K562 (cell line): ENCODE results near the gene RPL21. TPM values are rescaled to one million over a fixed set of nuclear protein-coding genes. Genes with fewer than 3 reads are reported as not detected.

Experiments
- ATAC-seq: fragments of 200-7000 bp; cut with Tn5 transposase; 3 replicates; pipeline ENCODE4 v1.9.1; 2020; ENCODE audit warnings: moderate library complexity
- BruUV-seq: library from RNA; stranded (reverse); fragments of 400-500 nt; replicated peaks from 2 replicates; lab custom pipeline; 2021; lab: Mats Ljungman, UMichigan
- CTCF ChIA-PET: fragments of 300-600 bp; formaldehyde crosslinking; extraction: SDS; loops from one replicate; lab custom pipeline; 2021; ENCODE audit warnings: low intra/inter-chr PET ratio; lab: Yijun Ruan, JAX
- POLR2A ChIA-PET: fragments of 300-600, 350-650 bp; sonication (Branson Sonifier 250); formaldehyde crosslinking; extraction: SDS; loops from one replicate; lab custom pipeline; 2021; ENCODE audit warnings: antibody characterized with exemption, inconsistent platforms; lab: Yijun Ruan, JAX
- DNase-seq, 4 experiments: peaks; one replicate each; pipeline versions ENCODE4 v3.0.0 to v3.0.0-alpha.2; 2011 to 2018; ENCODE audit warnings: low spot score in 3 of 4, mixed read lengths in 3 of 4; ENCODE audit errors: extremely low read depth in 1 of 4
- FAIRE-seq: peaks from 2 replicates; lab custom pipeline; 2011; peaks lifted over from hg19 to GRCh38; lab: Jason Lieb, UNC
- H2AFZ ChIP-seq: 2 replicates; pipeline ENCODE4 v1.6.0; 2011; ENCODE audit warnings: low read depth, low read length, control low read depth, inconsistent platforms
- H3K27ac ChIP-seq: fragments of 200-600 bp; 3 replicates; pipeline ENCODE4 v1.8.0; 2011; ENCODE audit warnings: low read depth, mild to moderate bottlenecking, control low read depth, inconsistent platforms, low read length, moderate library complexity, mixed read lengths; ENCODE audit errors: extremely low read depth
- H3K27me3 ChIP-seq, 2 experiments: fragments of 300-600 bp in 1 of 2; 2 replicates in 1 of 2; 3 replicates in 1 of 2; pipeline versions ENCODE4 v1.6.0 to v1.8.0; 2011; ENCODE audit warnings: inconsistent platforms in 2 of 2, low read length in 2 of 2, mild to moderate bottlenecking in 1 of 2, mixed read lengths in 1 of 2, moderate library complexity in 1 of 2; ENCODE audit not compliant: control insufficient read depth in 2 of 2, insufficient read depth in 2 of 2
- H3K36me3 ChIP-seq: fragments of 300-600 bp; 3 replicates; pipeline ENCODE4 v1.8.0; 2011; ENCODE audit warnings: mild to moderate bottlenecking, low read length, inconsistent platforms; ENCODE audit not compliant: control insufficient read depth, insufficient read depth
- H3K4me1 ChIP-seq, 2 experiments: fragments of 200-600 bp in 1 of 2; replicated peaks in 1 of 2; 2 replicates in 1 of 2; 3 replicates in 1 of 2; pipeline versions ENCODE4 v1.5.1 to v1.8.0; 2011; ENCODE audit warnings: inconsistent platforms in 2 of 2, low read length in 2 of 2, mild to moderate bottlenecking in 1 of 2, mixed read lengths in 1 of 2, moderate library complexity in 1 of 2; ENCODE audit not compliant: control insufficient read depth in 2 of 2, insufficient read depth in 2 of 2
- H3K4me2 ChIP-seq: 2 replicates; pipeline ENCODE4 v1.6.1; 2011; ENCODE audit warnings: low read length, control low read depth, inconsistent platforms, mixed read lengths; ENCODE audit not compliant: insufficient read depth
- H3K4me3 ChIP-seq: fragments of 200-600 bp; sonication (generic), shearing (Covaris generic); 2 replicates; pipeline ENCODE4 v1.5.1; 2016; ENCODE audit warnings: control low read depth, inconsistent platforms
- H3K79me2 ChIP-seq: fragments of 200-600 bp; 3 replicates; pipeline ENCODE4 v1.8.0; 2011; ENCODE audit warnings: low read length, inconsistent platforms; ENCODE audit not compliant: control insufficient read depth, insufficient read depth
- H3K9ac ChIP-seq, 2 experiments: 2 replicates each; pipeline versions ENCODE4 v1.6.0 to v1.6.1; 2011; ENCODE audit warnings: low read depth in 2 of 2, low read length in 2 of 2, control low read depth in 1 of 2, inconsistent platforms in 1 of 2, mild to moderate bottlenecking in 1 of 2, mixed read lengths in 1 of 2; ENCODE audit not compliant: insufficient read depth in 1 of 2
- H3K9me1 ChIP-seq: one replicate; pipeline ENCODE4 v1.6.0; 2011; ENCODE audit warnings: inconsistent platforms, mild to moderate bottlenecking, low read length, moderate library complexity; ENCODE audit not compliant: control insufficient read depth, insufficient read depth
- H3K9me3 ChIP-seq: replicated peaks from 2 replicates; pipeline ENCODE4 v1.5.1; 2011; ENCODE audit warnings: low read depth, low read length, inconsistent platforms; ENCODE audit not compliant: control insufficient read depth, insufficient read depth
- H4K20me1 ChIP-seq: replicated peaks from 2 replicates; pipeline ENCODE4 v1.6.1; 2011; ENCODE audit warnings: low read length, inconsistent platforms, mixed read lengths; ENCODE audit not compliant: control insufficient read depth, insufficient read depth
- BACH1 ChIP-seq: fragments of 200-800 bp; sonication (Bioruptor generic); IDR thresholded peaks from 2 replicates; pipeline ENCODE4 v1.6.1; 2016; ENCODE audit warnings: missing genetic modification characterization, missing compliant biosample characterization
- JUND ChIP-seq, 2 experiments: IDR thresholded peaks; 2 replicates in 1 of 2; 3 replicates in 1 of 2; pipeline ENCODE4 v1.6.1; 2011; ENCODE audit warnings: borderline replicate concordance in 2 of 2, low read depth in 2 of 2, low read length in 2 of 2, improper control_type of control experiment in 1 of 2, missing biosample characterization in 1 of 2, missing genetic modification characterization in 1 of 2, missing genetic modification reagents in 1 of 2
- KAT8 ChIP-seq: fragments of 450-650 bp; IDR thresholded peaks from 2 replicates; pipeline ENCODE4 v1.6.1; 2016; ENCODE audit warnings: low read depth, mild to moderate bottlenecking
- MCM2 ChIP-seq: fragments of 450-650 bp; IDR thresholded peaks from 2 replicates; pipeline ENCODE4 v1.6.1; 2017; ENCODE audit warnings: low read depth, mild to moderate bottlenecking
- RAD21 ChIP-seq, 2 experiments: fragments of 250-450 bp in 1 of 2; fragments of 450-650 bp in 1 of 2; sonication (Bioruptor Pico) in 1 of 2; formaldehyde crosslinking in 1 of 2; IDR thresholded peaks in 1 of 2; conservative IDR thresholded peaks in 1 of 2; 2 replicates each; pipeline versions ENCODE4 v1.4.0 to v1.8.0; 2020 to 2022; ENCODE audit warnings: mild to moderate bottlenecking in 2 of 2, moderate library complexity in 1 of 2
- TBL1XR1 ChIP-seq, 2 experiments: IDR thresholded peaks; 2 replicates each; pipeline ENCODE4 v1.6.1; 2012; ENCODE audit warnings: improper control_type of control experiment in 2 of 2, low read length in 2 of 2, mild to moderate bottlenecking in 1 of 2
- ZNF445 ChIP-seq: fragments of 250-450 bp; sonication (Bioruptor Pico); IDR thresholded peaks from 2 replicates; pipeline ENCODE4 v1.4.0; 2020; ENCODE audit warnings: low read depth, mild to moderate bottlenecking, moderate library complexity
- WGBS: fragments of 100-300 bp; shearing (Covaris generic); methylation state at CpG from one replicate; pipeline ENCODE4 v1.1.6; 2016; ENCODE audit warnings: low coverage, mixed read lengths; ENCODE audit not compliant: insufficient coverage; ENCODE audit errors: missing lambda C conversion rate; 5-methylcytosine and 5-hydroxymethylcytosine counted together
- in situ Hi-C: fragments of 300-500 bp; cut with MboI; formaldehyde crosslinking; loops from 4 replicates; pipeline ENCODE4 v1.15.0; 2018; ENCODE audit warnings: inconsistent platforms, mixed read lengths
- intact Hi-C: fragments of 100-400 bp; cut with micrococcal nuclease; formaldehyde crosslinking; loops from 2 replicates; pipeline ENCODE4 v1.14.2; 2022
- polyA plus RNA-seq, 8 experiments: library from polyadenylated mRNA; depleted of rRNA in 4 of 8; stranded (reverse) in 5 of 8; unstranded in 3 of 8; fragments of >200 nt; fragmentation: Nextera tagmentation in 2 of 8; fragmentation: Illumina TruSeq in 1 of 8; extraction: Ambion mirVana in 2 of 8; extraction: Trizol in 1 of 8; gene quantifications; 2 replicates each; pipeline versions ENCODE4 v1.2.1 to v1.2.3, GENCODE V29; 2011 to 2014; ENCODE audit warnings: inconsistent platforms in 1 of 8, missing spikeins in 1 of 8
- total RNA-seq, 7 experiments: library from RNA; depleted of rRNA in 6 of 7; stranded (reverse); fragments of >200 nt in 6 of 7; fragmentation: Illumina TruSeq in 2 of 7; extraction: Trizol in 2 of 7; gene quantifications; 2 replicates each; pipeline versions ENCODE4 v1.2.1 to v1.2.3, GENCODE V29; 2011 to 2021; ENCODE audit warnings: low replicate concordance in 1 of 7
- TF ChIP-seq, protein P1 (sequence below), 3 experiments: IDR thresholded peaks in 2 of 3; conservative IDR thresholded peaks in 1 of 3; 2 replicates each; pipeline ENCODE4 v1.5.1; 2011 to 2012; ENCODE audit warnings: low read length in 3 of 3, mild to moderate bottlenecking in 3 of 3, control low read depth in 2 of 3, improper control_type of control experiment in 1 of 3, inconsistent platforms in 1 of 3, low read depth in 1 of 3, mixed read lengths in 1 of 3, moderate library complexity in 1 of 3; ENCODE audit not compliant: insufficient read depth in 2 of 3
- TF ChIP-seq, protein P2 (sequence below), 2 experiments: fragments of 450-650 bp; formaldehyde crosslinking in 1 of 2; IDR thresholded peaks; 2 replicates each; pipeline versions ENCODE4 v1.4.0 to v1.6.1; 2014 to 2020; ENCODE audit warnings: mild to moderate bottlenecking in 2 of 2, borderline replicate concordance in 1 of 2, low read depth in 1 of 2

Gene RPL21
- total and polyA plus RNA-seq, 9 of the 15 experiments (the other 6 are each of a cell fraction or from before 2014, with no cell fraction given): 622 to 4,203 (median 1,676) TPM

DNA sequence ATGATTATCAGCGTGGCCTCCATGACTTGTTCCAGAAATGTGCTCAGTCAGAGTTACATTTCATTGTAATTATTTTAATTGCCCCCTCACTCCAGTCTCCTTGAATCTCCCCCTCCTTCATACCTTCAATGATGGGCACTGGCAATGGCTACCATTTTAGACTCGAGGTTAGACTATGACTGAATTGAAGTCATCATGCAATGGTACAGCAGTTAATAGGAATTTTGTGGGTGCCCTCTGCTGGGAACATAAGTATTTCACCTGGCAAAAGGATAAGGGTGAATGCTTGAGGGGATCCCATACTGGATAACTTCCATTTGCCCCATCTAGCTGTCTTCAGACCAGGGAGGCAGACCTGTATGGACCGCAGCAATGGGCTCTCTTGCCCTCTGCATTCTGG, 47.5 kb upstream of the RPL21 start:
- H2AFZ ChIP-seq: peak overlapping the region; percentile 74
- intact Hi-C loops (loop anchor here (1.0 kb wide), 1 partner anchor 78 kb away; no protein-coding TSS in a partner anchor), in situ Hi-C loops (no loop called here)
- peak overlapping the region; percentile 1; the same call in 1 of the 2 replicates for H3K4me2 ChIP-seq
- peak; percentile 82 for ATAC-seq
- no peaks in the 10 kb centered on the region for H4K20me1 ChIP-seq
- no peaks in the 10 kb centered on the region for H3K9me1 ChIP-seq
- H3K9ac ChIP-seq: no peak overlapping the region
- WGBS: 36% methylated on average over 3 of the region's 3 CpGs
- FAIRE-seq: peak; percentile 32
- no peak overlapping the region for H3K4me3 ChIP-seq
- peaks cover 0 to 4% of the 10 kb centered on the region in 2 experiments; a peak in 3 of 5 replicates for H3K4me1 ChIP-seq
- ChIA-PET CTCF (no interaction called here), POLR2A (interaction anchor here (0.6 kb wide), 1 partner anchor 75 kb away, joined by 3 read pairs; no protein-coding TSS in a partner anchor)
- no peaks in the 10 kb centered on the region for H3K9me3 ChIP-seq
- no peak overlapping the region for H3K27ac ChIP-seq
- DNase-seq: peak in 1 of 4 experiments; percentile 42
- no peaks in the 10 kb centered on the region for H3K79me2 ChIP-seq
- no peaks in the 10 kb centered on the region for H3K27me3 ChIP-seq
- H3K36me3 ChIP-seq: no peaks in the 10 kb centered on the region
- no TSS peak for BruUV-seq
- TF ChIP-seq ZNF445 (CRISPR knock-in tag) (no peak), TBL1XR1 (IDR thresholded peaks at IDR 0.05; ENCODE audit: low read length in 2 of 2) (no peak), BACH1 (0 out of 2 replicates have a peak, but pooled peaks have one; percentile 28), RAD21 (CRISPR knock-in tag; conservative IDR thresholded peaks at IDR 0.05 in 1 of 2, IDR thresholded peaks at IDR 0.05 in 1 of 2) (peak; percentile 41 to 76), KAT8 (no peak), MCM2 (no peak), JUND (IDR thresholded peaks at IDR 0.05; ENCODE audit: borderline replicate concordance, low read depth, low read length) (peak; percentile 21; the same call in 1 of the 2 replicates), JUND (tag; IDR thresholded peaks at IDR 0.05; ENCODE audit: borderline replicate concordance, low read depth, low read length) (no peak)
- TF ChIP-seq, protein P1, sequence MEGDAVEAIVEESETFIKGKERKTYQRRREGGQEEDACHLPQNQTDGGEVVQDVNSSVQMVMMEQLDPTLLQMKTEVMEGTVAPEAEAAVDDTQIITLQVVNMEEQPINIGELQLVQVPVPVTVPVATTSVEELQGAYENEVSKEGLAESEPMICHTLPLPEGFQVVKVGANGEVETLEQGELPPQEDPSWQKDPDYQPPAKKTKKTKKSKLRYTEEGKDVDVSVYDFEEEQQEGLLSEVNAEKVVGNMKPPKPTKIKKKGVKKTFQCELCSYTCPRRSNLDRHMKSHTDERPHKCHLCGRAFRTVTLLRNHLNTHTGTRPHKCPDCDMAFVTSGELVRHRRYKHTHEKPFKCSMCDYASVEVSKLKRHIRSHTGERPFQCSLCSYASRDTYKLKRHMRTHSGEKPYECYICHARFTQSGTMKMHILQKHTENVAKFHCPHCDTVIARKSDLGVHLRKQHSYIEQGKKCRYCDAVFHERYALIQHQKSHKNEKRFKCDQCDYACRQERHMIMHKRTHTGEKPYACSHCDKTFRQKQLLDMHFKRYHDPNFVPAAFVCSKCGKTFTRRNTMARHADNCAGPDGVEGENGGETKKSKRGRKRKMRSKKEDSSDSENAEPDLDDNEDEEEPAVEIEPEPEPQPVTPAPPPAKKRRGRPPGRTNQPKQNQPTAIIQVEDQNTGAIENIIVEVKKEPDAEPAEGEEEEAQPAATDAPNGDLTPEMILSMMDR (IDR thresholded peaks at IDR 0.05 in 2 of 3, conservative IDR thresholded peaks at IDR 0.05 in 1 of 3; ENCODE audit: insufficient read depth in 2 of 3, low read depth in 1 of 3, low read length in 3 of 3): peak; percentile 38 to 48 (median 44); a peak in 5 of 6 replicates
- TF ChIP-seq, protein P2, sequence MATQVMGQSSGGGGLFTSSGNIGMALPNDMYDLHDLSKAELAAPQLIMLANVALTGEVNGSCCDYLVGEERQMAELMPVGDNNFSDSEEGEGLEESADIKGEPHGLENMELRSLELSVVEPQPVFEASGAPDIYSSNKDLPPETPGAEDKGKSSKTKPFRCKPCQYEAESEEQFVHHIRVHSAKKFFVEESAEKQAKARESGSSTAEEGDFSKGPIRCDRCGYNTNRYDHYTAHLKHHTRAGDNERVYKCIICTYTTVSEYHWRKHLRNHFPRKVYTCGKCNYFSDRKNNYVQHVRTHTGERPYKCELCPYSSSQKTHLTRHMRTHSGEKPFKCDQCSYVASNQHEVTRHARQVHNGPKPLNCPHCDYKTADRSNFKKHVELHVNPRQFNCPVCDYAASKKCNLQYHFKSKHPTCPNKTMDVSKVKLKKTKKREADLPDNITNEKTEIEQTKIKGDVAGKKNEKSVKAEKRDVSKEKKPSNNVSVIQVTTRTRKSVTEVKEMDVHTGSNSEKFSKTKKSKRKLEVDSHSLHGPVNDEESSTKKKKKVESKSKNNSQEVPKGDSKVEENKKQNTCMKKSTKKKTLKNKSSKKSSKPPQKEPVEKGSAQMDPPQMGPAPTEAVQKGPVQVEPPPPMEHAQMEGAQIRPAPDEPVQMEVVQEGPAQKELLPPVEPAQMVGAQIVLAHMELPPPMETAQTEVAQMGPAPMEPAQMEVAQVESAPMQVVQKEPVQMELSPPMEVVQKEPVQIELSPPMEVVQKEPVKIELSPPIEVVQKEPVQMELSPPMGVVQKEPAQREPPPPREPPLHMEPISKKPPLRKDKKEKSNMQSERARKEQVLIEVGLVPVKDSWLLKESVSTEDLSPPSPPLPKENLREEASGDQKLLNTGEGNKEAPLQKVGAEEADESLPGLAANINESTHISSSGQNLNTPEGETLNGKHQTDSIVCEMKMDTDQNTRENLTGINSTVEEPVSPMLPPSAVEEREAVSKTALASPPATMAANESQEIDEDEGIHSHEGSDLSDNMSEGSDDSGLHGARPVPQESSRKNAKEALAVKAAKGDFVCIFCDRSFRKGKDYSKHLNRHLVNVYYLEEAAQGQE (IDR thresholded peaks at IDR 0.05; ENCODE audit: borderline replicate concordance): peak; percentile 64; the same call in 1 of the 2 replicates
- TF ChIP-seq, protein P2 (CRISPR knock-in tag; IDR thresholded peaks at IDR 0.05; ENCODE audit: low read depth): no peak
